A673 (cell line): Measurements from ENCODE around the gene TSPAN7.

Experiments
- CTCF ChIP-seq: fragments of 300-800, 200-600 bp; sonication (generic); conservative IDR thresholded peaks from 2 replicates; pipeline ENCODE4 v1.5.1; 2017; ENCODE audit warnings: low read depth, mild to moderate bottlenecking, antibody characterized with exemption, low read length, moderate library complexity, mixed read lengths
- EZH2 ChIP-seq: fragments of 200-600 bp; sonication (generic); IDR thresholded peaks from 2 replicates; pipeline ENCODE4 v1.6.1; 2017; ENCODE audit warnings: borderline replicate concordance, low read depth, mild to moderate bottlenecking, mixed read lengths, antibody characterized with exemption, low read length; ENCODE audit not compliant: poor library complexity, severe bottlenecking

- TF ChIP-seq CTCF: no peak
- TF ChIP-seq EZH2: no peak
Measured at GRCh38 chrX:38718311-38718710, 157.0 kb downstream of the TSPAN7 start.
